IMR-90 (cell line): ENCODE results near the gene DAGLA. TPM values are rescaled to one million over a fixed set of nuclear protein-coding genes. Genes with fewer than 3 reads are reported as not detected.
A peak's percentile ranks its signal among the peaks of the same experiment; 100 is the strongest.

Experiments used
- ATAC-seq: fragments of 200-7000 bp; cut with Tn5 transposase; 2 replicates; pipeline ENCODE4 v1.9.1; 2020; ENCODE audit warnings: low read depth, mild to moderate bottlenecking, moderate library complexity
- BruUV-seq: library from RNA; stranded (reverse); fragments of 400-500 nt; replicated peaks from 2 replicates; lab custom pipeline; 2021; lab: Mats Ljungman, UMichigan
- CTCF ChIA-PET: fragments of 300-600 bp; formaldehyde crosslinking; extraction: SDS; loops from one replicate; lab custom pipeline; 2021; ENCODE audit warnings: antibody characterized with exemption; lab: Yijun Ruan, JAX
- POLR2A ChIA-PET: fragments of 300-600 bp; sonication (Branson Sonifier 250); formaldehyde crosslinking; loops from one replicate; lab custom pipeline; 2022; ENCODE audit warnings: antibody characterized with exemption; ENCODE audit not compliant: unreplicated experiment; lab: Charles Lee
- DNase-seq: peaks from one replicate; pipeline ENCODE4 v3.0.0; 2013
- H2AFZ ChIP-seq: replicated peaks from 2 replicates; pipeline ENCODE3; 2013; ENCODE audit warnings: low read length, mild to moderate bottlenecking; ENCODE audit not compliant: poor library complexity
- H2AK5ac ChIP-seq: 2 replicates; pipeline ENCODE4 v1.6.1; 2013; ENCODE audit warnings: low read depth, low read length, inconsistent platforms
- H2AK9ac ChIP-seq: replicated peaks from 2 replicates; pipeline ENCODE3; 2013; ENCODE audit warnings: mild to moderate bottlenecking, low read depth, low read length, moderate library complexity; ENCODE audit not compliant: poor library complexity
- H2BK120ac ChIP-seq: 2 replicates; pipeline ENCODE4 v1.6.1; 2013; ENCODE audit warnings: low read depth, low read length, inconsistent platforms
- H2BK15ac ChIP-seq: 3 replicates; pipeline ENCODE4 v1.6.1; 2013; ENCODE audit warnings: low read depth, low read length, inconsistent platforms
- H2BK20ac ChIP-seq: 2 replicates; pipeline ENCODE4 v1.6.1; 2013; ENCODE audit warnings: low read depth, mild to moderate bottlenecking, inconsistent platforms, low read length, moderate library complexity
- H2BK5ac ChIP-seq: 2 replicates; pipeline ENCODE4 v1.6.1; 2013; ENCODE audit warnings: mild to moderate bottlenecking, low read depth, low read length, inconsistent platforms; ENCODE audit not compliant: poor library complexity, severe bottlenecking
- H3K14ac ChIP-seq: replicated peaks from 2 replicates; pipeline ENCODE4 v1.6.1; 2013; ENCODE audit warnings: low read depth, low read length, inconsistent platforms
- H3K18ac ChIP-seq: 2 replicates; pipeline ENCODE4 v1.6.1; 2013; ENCODE audit warnings: low read depth, low read length, control low read depth
- H3K23ac ChIP-seq: 2 replicates; pipeline ENCODE4 v1.6.1; 2013; ENCODE audit warnings: low read depth, low read length, inconsistent platforms
- H3K27ac ChIP-seq: 2 replicates; pipeline ENCODE4 v1.5.1; 2013; ENCODE audit warnings: mild to moderate bottlenecking, control low read depth, low read length; ENCODE audit not compliant: insufficient read depth
- H3K27me3 ChIP-seq: 2 replicates; pipeline ENCODE4 v1.6.1; 2013; ENCODE audit warnings: low read length; ENCODE audit not compliant: control insufficient read depth, insufficient read depth
- H3K36me3 ChIP-seq: 2 replicates; pipeline ENCODE4 v1.6.1; 2013; ENCODE audit warnings: low read length, mixed read lengths; ENCODE audit not compliant: control insufficient read depth, insufficient read depth
- H3K4ac ChIP-seq: 2 replicates; pipeline ENCODE4 v1.6.1; 2013; ENCODE audit warnings: low read depth, low read length, inconsistent platforms
- H3K4me1 ChIP-seq: 2 replicates; pipeline ENCODE4 v1.6.1; 2013; ENCODE audit warnings: low read length, mixed read lengths; ENCODE audit not compliant: control insufficient read depth, insufficient read depth
- H3K4me2 ChIP-seq: 2 replicates; pipeline ENCODE4 v1.6.1; 2013; ENCODE audit warnings: low read depth, mild to moderate bottlenecking, control low read depth, low read length, moderate library complexity
- H3K4me3 ChIP-seq: 2 replicates; pipeline ENCODE4 v1.5.1; 2013; ENCODE audit warnings: low read depth, mild to moderate bottlenecking, control low read depth, low read length, moderate library complexity; ENCODE audit not compliant: insufficient read depth
- H3K56ac ChIP-seq: 2 replicates; pipeline ENCODE4 v1.6.1; 2013; ENCODE audit warnings: low read length, inconsistent platforms; ENCODE audit not compliant: insufficient read depth; ENCODE audit errors: extremely low read depth
- H3K79me1 ChIP-seq, 2 experiments: 2 replicates each; pipeline ENCODE4 v1.6.1; 2013; ENCODE audit warnings: low read length in 2 of 2, inconsistent platforms in 1 of 2, low read depth in 1 of 2
- H3K9ac ChIP-seq: 2 replicates; pipeline ENCODE4 v1.6.1; 2013; ENCODE audit warnings: low read depth, low read length, control low read depth
- H3K9me1 ChIP-seq: 2 replicates; pipeline ENCODE4 v1.6.1; 2013; ENCODE audit warnings: low read length, inconsistent platforms; ENCODE audit not compliant: insufficient read depth
- H3K9me3 ChIP-seq: 2 replicates; pipeline ENCODE4 v1.6.1; 2013; ENCODE audit warnings: low read length; ENCODE audit not compliant: control insufficient read depth, insufficient read depth
- H4K20me1 ChIP-seq: 2 replicates; pipeline ENCODE4 v1.6.1; 2013; ENCODE audit warnings: low read length, inconsistent platforms; ENCODE audit not compliant: insufficient read depth
- H4K5ac ChIP-seq: 2 replicates; pipeline ENCODE4 v1.6.1; 2013; ENCODE audit warnings: mild to moderate bottlenecking, low read depth, low read length, control low read depth
- H4K8ac ChIP-seq, 2 experiments: 2 replicates each; pipeline ENCODE4 v1.6.1; 2013; ENCODE audit warnings: low read depth in 2 of 2, low read length in 2 of 2, control low read depth in 1 of 2, inconsistent platforms in 1 of 2
- H4K91ac ChIP-seq: 2 replicates; pipeline ENCODE4 v1.6.1; 2013; ENCODE audit warnings: low read depth, low read length, inconsistent platforms; ENCODE audit not compliant: insufficient read depth
- BHLHE40 ChIP-seq: fragments of 150-350 bp; IDR thresholded peaks from 2 replicates; pipeline ENCODE4 v1.6.1; 2016; ENCODE audit warnings: mild to moderate bottlenecking, low read depth, low read length
- CEBPB ChIP-seq: IDR thresholded peaks from 2 replicates; pipeline ENCODE4 v1.6.1; 2012; ENCODE audit warnings: low read depth, low read length, improper control_type of control experiment
- CTCF ChIP-seq: conservative IDR thresholded peaks from 2 replicates; pipeline ENCODE4 v1.5.1; 2012; ENCODE audit warnings: mild to moderate bottlenecking, low read depth, low read length, improper control_type of control experiment
- FOS ChIP-seq: fragments of 150-350 bp; IDR thresholded peaks from 2 replicates; pipeline ENCODE4 v1.6.1; 2016; ENCODE audit warnings: low read depth, low read length
- MAFK ChIP-seq: IDR thresholded peaks from 2 replicates; pipeline ENCODE4 v1.6.1; 2012; ENCODE audit warnings: low read depth, low read length, improper control_type of control experiment
- MXI1 ChIP-seq: IDR thresholded peaks from 2 replicates; pipeline ENCODE4 v1.6.1; 2012; ENCODE audit warnings: low read depth, mild to moderate bottlenecking, low read length, moderate library complexity, borderline replicate concordance
- NFE2L2 ChIP-seq: fragments of 150-350 bp; IDR thresholded peaks from 2 replicates; pipeline ENCODE4 v1.6.1; 2016; ENCODE audit warnings: low read depth, mild to moderate bottlenecking, low read length
- RAD21 ChIP-seq: IDR thresholded peaks from 2 replicates; pipeline ENCODE4 v1.6.1; 2012; ENCODE audit warnings: low read length, improper control_type of control experiment
- RFX5 ChIP-seq: IDR thresholded peaks from 2 replicates; pipeline ENCODE4 v1.8.0; 2012; ENCODE audit warnings: low read depth, mild to moderate bottlenecking, low read length, moderate library complexity
- SMC3 ChIP-seq: fragments of 150-350 bp; IDR thresholded peaks from 2 replicates; pipeline ENCODE4 v1.6.1; 2016; ENCODE audit warnings: low read depth, mild to moderate bottlenecking, antibody characterized with exemption, low read length, moderate library complexity
- USF2 ChIP-seq: fragments of 150-350 bp; IDR thresholded peaks from 2 replicates; pipeline ENCODE4 v1.6.1; 2017; ENCODE audit warnings: mild to moderate bottlenecking, antibody characterized with exemption, low read length, low read depth
- WGBS, 2 experiments: methylation state at CpG; one replicate each; pipeline versions ENCODE4 v1.1.5 to v1.1.7; 2013; ENCODE audit warnings: missing lambda C conversion rate in 2 of 2; ENCODE audit not compliant: insufficient read length in 1 of 2; ENCODE audit errors: extremely low coverage in 2 of 2; 5-methylcytosine and 5-hydroxymethylcytosine counted together
- dilution Hi-C: fragments of 300-500 bp; cut with HindIII; formaldehyde crosslinking; loops from one replicate; pipeline ENCODE4 v1.14.3; 2018; ENCODE audit warnings: low sequenced_read_pairs; ENCODE audit not compliant: unreplicated experiment
- in situ Hi-C: fragments of 300-500 bp; cut with MboI; formaldehyde crosslinking; loops from 3 replicates; pipeline ENCODE4 v1.14.3; 2019; ENCODE audit warnings: low sequenced_read_pairs, inconsistent platforms, mixed read lengths
- intact Hi-C: fragments of 100-400 bp; cut with micrococcal nuclease; formaldehyde crosslinking; loops from 2 replicates; pipeline ENCODE4 v1.10.0; 2022
- polyA plus RNA-seq, 3 experiments: library from polyadenylated mRNA; depleted of rRNA; stranded (reverse); fragments of >200 nt; gene quantifications; 2 replicates each; pipeline ENCODE4 v1.2.3, GENCODE V29; 2012; ENCODE audit warnings: low replicate concordance in 1 of 3
- total RNA-seq: library from RNA; depleted of rRNA; stranded (reverse); fragments of >200 nt; gene quantifications from 2 replicates; pipeline ENCODE4 v1.2.3, GENCODE V29; 2012

Gene DAGLA
- total and polyA plus RNA-seq, 2 of the 4 experiments (the other 2 are of a cell fraction): 0.90 to 3.8 TPM

- no peak for TF ChIP-seq RAD21
- TF ChIP-seq NFE2L2: no peak
- TF ChIP-seq FOS: peak; percentile 35; the same call in 1 of the 2 replicates
Measured at GRCh38 chr11:61792310-61793082, 112.3 kb downstream of the DAGLA start, which contains the start of the genes FEN1 and TMEM258 (continued).

- H2BK5ac ChIP-seq: no peak overlapping the region
- H3K27me3 ChIP-seq: no peaks in the 10 kb centered on the region
- peak overlapping the region; percentile 55 for H3K23ac ChIP-seq
- H2AK5ac ChIP-seq: peak overlapping the region; percentile 85
- ChIA-PET POLR2A (interaction anchor here (0.5 to 0.6 kb wide), 2 partner anchors 28 to 168 kb away, joined by 3 read pairs; no protein-coding TSS in a partner anchor), CTCF (no interaction called here)
- H3K9me1 ChIP-seq: no peaks in the 10 kb centered on the region
- H2AFZ ChIP-seq: peak overlapping the region; percentile 100
- H3K4me3 ChIP-seq: peak overlapping the region; percentile 74
- H3K79me1 ChIP-seq: peaks cover 32 to 66% of the 10 kb centered on the region in 2 experiments
- 0% methylated on average over 3 of the region's 29 CpGs; no CpG with 5 or more reads in 1 of the 2 experiments for WGBS, 2 experiments
- ATAC-seq: peak; percentile 15
- peak overlapping the region; percentile 98 for H3K27ac ChIP-seq
- peak overlapping the region; percentile 99 for H2AK9ac ChIP-seq
- H2BK120ac ChIP-seq: no peak overlapping the region
- no peak overlapping the region for H3K18ac ChIP-seq
- peak overlapping the region; percentile 72 for H3K4ac ChIP-seq
- H3K9me3 ChIP-seq: no peaks in the 10 kb centered on the region
- peak overlapping the region; percentile 42; the same call in 1 of the 2 replicates for H4K5ac ChIP-seq
- H3K56ac ChIP-seq: peak overlapping the region; percentile 75
- BruUV-seq: no TSS peak
- peak overlapping the region; percentile 99 for H3K9ac ChIP-seq
- dilution Hi-C loops: no loop called here
- in situ Hi-C loops: loop anchor here (10.0 kb wide), 1 partner anchor 312 kb away; no protein-coding TSS in a partner anchor
- H3K4me1 ChIP-seq: peaks cover 3% of the 10 kb centered on the region
- H2BK20ac ChIP-seq: no peak overlapping the region
- DNase-seq: no peak
- peaks cover 3% of the 10 kb centered on the region for H4K20me1 ChIP-seq
- intact Hi-C loops: no loop called here
- peak overlapping the region; percentile 75 for H4K91ac ChIP-seq
- H3K14ac ChIP-seq: peak overlapping the region; percentile 46
- H3K36me3 ChIP-seq: peaks cover 28% of the 10 kb centered on the region
- no peak overlapping the region for H2BK15ac ChIP-seq
- peak overlapping the region; percentile 70 to 90; a peak in 3 of 4 replicates for H4K8ac ChIP-seq
- H3K4me2 ChIP-seq: peak overlapping the region; percentile 98
- no peak for TF ChIP-seq FOS
- no peak for TF ChIP-seq BHLHE40
- no peak for TF ChIP-seq RFX5
- no peak for TF ChIP-seq RAD21
- TF ChIP-seq SMC3: no peak
- no peak for TF ChIP-seq CTCF
- TF ChIP-seq MAFK: no peak
- TF ChIP-seq MXI1: no peak
- no peak for TF ChIP-seq USF2
- no peak for TF ChIP-seq CEBPB
Measured at GRCh38 chr11:61793083-61793828, 113.1 kb downstream of the DAGLA start.
